Osteocyte (in vitro differentiated cells): ENCODE data around the gene MAPT. TPM values are rescaled to one million over a fixed set of nuclear protein-coding genes. Genes with fewer than 3 reads are reported as not detected.
"Not testable (repeated sequence)": the region's sequence is repeated elsewhere in the genome, so short reads cannot be mapped to it uniquely, and the experiment has no call there.

Experiments used
- DNase-seq: peaks from one replicate; pipeline ENCODE4 v3.0.0; 2021; ENCODE audit warnings: mixed read lengths; ENCODE audit not compliant: unreplicated experiment; ENCODE audit errors: extremely low spot score
- H3K27ac Mint-ChIP-seq: one replicate; pipeline ENCODE4 v1.8.0; 2021; ENCODE audit warnings: mild to moderate bottlenecking, mixed read lengths; ENCODE audit not compliant: unreplicated experiment
- H3K27me3 Mint-ChIP-seq: one replicate; pipeline ENCODE4 v1.8.0; 2021; ENCODE audit warnings: mixed read lengths; ENCODE audit not compliant: unreplicated experiment
- H3K36me3 Mint-ChIP-seq: one replicate; pipeline ENCODE4 v1.8.0; 2021; ENCODE audit warnings: mixed read lengths; ENCODE audit not compliant: unreplicated experiment
- H3K4me1 Mint-ChIP-seq: one replicate; pipeline ENCODE4 v1.8.0; 2021; ENCODE audit warnings: mixed read lengths; ENCODE audit not compliant: unreplicated experiment
- H3K4me3 Mint-ChIP-seq: one replicate; pipeline ENCODE4 v1.8.0; 2021; ENCODE audit warnings: mild to moderate bottlenecking, moderate library complexity, mixed read lengths; ENCODE audit not compliant: unreplicated experiment
- H3K9me3 Mint-ChIP-seq: one replicate; pipeline ENCODE4 v1.8.0; 2021; ENCODE audit warnings: mixed read lengths; ENCODE audit not compliant: unreplicated experiment
- total RNA-seq: library from RNA; stranded (reverse); gene quantifications from 2 replicates; pipeline ENCODE4 v1.2.1, GENCODE V29; 2021
- TF ChIP-seq, protein P1 (sequence below): fragments of 200-600 bp; sonication (generic); IDR thresholded peaks from 2 replicates; pipeline ENCODE4 v1.5.0; 2021; ENCODE audit warnings: antibody characterized with exemption, mild to moderate bottlenecking, moderate library complexity

MAPT gene
- total RNA-seq, 1 donor from 2014 or later, result 1.6 TPM

DNA sequence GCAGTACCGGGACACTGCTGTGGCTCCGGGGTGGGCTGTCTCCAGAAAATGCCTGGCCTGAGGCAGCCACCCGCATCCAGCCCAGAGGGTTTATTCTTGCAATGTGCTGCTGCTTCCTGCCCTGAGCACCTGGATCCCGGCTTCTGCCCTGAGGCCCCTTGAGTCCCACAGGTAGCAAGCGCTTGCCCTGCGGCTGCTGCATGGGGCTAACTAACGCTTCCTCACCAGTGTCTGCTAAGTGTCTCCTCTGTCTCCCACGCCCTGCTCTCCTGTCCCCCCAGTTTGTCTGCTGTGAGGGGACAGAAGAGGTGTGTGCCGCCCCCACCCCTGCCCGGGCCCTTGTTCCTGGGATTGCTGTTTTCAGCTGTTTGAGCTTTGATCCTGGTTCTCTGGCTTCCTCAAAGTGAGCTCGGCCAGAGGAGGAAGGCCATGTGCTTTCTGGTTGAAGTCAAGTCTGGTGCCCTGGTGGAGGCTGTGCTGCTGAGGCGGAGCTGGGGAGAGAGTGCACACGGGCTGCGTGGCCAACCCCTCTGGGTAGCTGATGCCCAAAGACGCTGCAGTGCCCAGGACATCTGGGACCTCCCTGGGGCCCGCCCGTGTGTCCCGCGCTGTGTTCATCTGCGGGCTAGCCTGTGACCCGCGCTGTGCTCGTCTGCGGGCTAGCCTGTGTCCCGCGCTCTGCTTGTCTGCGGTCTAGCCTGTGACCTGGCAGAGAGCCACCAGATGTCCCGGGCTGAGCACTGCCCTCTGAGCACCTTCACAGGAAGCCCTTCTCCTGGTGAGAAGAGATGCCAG is 117.6 kb downstream of the MAPT start:
- H3K27ac Mint-ChIP-seq, result no peak overlapping the region
- DNase-seq, result no peak
- H3K4me1 Mint-ChIP-seq, result peaks cover 18% of the 10 kb centered on the region
- no peaks in the 10 kb centered on the region for H3K36me3 Mint-ChIP-seq
- H3K4me3 Mint-ChIP-seq, result no peak overlapping the region
- TF ChIP-seq, protein P1, sequence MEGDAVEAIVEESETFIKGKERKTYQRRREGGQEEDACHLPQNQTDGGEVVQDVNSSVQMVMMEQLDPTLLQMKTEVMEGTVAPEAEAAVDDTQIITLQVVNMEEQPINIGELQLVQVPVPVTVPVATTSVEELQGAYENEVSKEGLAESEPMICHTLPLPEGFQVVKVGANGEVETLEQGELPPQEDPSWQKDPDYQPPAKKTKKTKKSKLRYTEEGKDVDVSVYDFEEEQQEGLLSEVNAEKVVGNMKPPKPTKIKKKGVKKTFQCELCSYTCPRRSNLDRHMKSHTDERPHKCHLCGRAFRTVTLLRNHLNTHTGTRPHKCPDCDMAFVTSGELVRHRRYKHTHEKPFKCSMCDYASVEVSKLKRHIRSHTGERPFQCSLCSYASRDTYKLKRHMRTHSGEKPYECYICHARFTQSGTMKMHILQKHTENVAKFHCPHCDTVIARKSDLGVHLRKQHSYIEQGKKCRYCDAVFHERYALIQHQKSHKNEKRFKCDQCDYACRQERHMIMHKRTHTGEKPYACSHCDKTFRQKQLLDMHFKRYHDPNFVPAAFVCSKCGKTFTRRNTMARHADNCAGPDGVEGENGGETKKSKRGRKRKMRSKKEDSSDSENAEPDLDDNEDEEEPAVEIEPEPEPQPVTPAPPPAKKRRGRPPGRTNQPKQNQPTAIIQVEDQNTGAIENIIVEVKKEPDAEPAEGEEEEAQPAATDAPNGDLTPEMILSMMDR, result no peak
- H3K27me3 Mint-ChIP-seq, result no peaks in the 10 kb centered on the region
- H3K9me3 Mint-ChIP-seq, result no peaks in the 10 kb centered on the region

DNA sequence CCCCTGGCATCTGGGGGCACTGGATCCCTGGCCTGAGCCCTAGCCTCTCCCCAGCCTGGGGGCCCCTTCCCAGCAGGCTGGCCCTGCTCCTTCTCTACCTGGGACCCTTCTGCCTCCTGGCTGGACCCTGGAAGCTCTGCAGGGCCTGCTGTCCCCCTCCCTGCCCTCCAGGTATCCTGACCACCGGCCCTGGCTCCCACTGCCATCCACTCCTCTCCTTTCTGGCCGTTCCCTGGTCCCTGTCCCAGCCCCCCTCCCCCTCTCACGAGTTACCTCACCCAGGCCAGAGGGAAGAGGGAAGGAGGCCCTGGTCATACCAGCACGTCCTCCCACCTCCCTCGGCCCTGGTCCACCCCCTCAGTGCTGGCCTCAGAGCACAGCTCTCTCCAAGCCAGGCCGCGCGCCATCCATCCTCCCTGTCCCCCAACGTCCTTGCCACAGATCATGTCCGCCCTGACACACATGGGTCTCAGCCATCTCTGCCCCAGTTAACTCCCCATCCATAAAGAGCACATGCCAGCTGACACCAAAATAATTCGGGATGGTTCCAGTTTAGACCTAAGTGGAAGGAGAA is 118.2 kb downstream of the MAPT start:
- Mint-ChIP-seq H3K9me3 (no peaks in the 10 kb centered on the region), H3K27me3 (no peaks in the 10 kb centered on the region), H3K4me1 (peaks cover 18% of the 10 kb centered on the region), H3K27ac (no peak overlapping the region), H3K36me3 (no peaks in the 10 kb centered on the region), H3K4me3 (no peak overlapping the region)
- no peak for DNase-seq
- TF ChIP-seq, protein P1, result no peak

DNA sequence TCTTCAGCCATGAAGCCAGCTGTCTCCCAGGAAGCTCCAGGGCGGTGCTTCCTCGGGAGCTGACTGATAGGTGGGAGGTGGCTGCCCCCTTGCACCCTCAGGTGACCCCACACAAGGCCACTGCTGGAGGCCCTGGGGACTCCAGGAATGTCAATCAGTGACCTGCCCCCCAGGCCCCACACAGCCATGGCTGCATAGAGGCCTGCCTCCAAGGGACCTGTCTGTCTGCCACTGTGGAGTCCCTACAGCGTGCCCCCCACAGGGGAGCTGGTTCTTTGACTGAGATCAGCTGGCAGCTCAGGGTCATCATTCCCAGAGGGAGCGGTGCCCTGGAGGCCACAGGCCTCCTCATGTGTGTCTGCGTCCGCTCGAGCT is 118.8 kb downstream of the MAPT start:
- Mint-ChIP-seq H3K9me3 (no peaks in the 10 kb centered on the region), H3K4me3 (no peak overlapping the region), H3K27me3 (no peaks in the 10 kb centered on the region), H3K4me1 (peaks cover 18% of the 10 kb centered on the region), H3K36me3 (no peaks in the 10 kb centered on the region), H3K27ac (no peak overlapping the region)
- TF ChIP-seq, protein P1, result no peak
- DNase-seq, result no peak

DNA sequence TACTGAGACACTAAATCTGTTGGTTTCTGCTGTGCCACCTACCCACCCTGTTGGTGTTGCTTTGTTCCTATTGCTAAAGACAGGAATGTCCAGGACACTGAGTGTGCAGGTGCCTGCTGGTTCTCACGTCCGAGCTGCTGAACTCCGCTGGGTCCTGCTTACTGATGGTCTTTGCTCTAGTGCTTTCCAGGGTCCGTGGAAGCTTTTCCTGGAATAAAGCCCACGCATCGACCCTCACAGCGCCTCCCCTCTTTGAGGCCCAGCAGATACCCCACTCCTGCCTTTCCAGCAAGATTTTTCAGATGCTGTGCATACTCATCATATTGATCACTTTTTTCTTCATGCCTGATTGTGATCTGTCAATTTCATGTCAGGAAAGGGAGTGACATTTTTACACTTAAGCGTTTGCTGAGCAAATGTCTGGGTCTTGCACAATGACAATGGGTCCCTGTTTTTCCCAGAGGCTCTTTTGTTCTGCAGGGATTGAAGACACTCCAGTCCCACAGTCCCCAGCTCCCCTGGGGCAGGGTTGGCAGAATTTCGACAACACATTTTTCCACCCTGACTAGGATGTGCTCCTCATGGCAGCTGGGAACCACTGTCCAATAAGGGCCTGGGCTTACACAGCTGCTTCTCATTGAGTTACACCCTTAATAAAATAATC is 119.3 kb downstream of the MAPT start:
- Mint-ChIP-seq H3K4me3 (no peak overlapping the region), H3K27me3 (no peaks in the 10 kb centered on the region), H3K4me1 (peaks cover 17% of the 10 kb centered on the region), H3K36me3 (no peaks in the 10 kb centered on the region), H3K27ac (peak overlapping the region; percentile 39), H3K9me3 (no peaks in the 10 kb centered on the region)
- TF ChIP-seq, protein P1, result no peak
- DNase-seq, result no peak

DNA sequence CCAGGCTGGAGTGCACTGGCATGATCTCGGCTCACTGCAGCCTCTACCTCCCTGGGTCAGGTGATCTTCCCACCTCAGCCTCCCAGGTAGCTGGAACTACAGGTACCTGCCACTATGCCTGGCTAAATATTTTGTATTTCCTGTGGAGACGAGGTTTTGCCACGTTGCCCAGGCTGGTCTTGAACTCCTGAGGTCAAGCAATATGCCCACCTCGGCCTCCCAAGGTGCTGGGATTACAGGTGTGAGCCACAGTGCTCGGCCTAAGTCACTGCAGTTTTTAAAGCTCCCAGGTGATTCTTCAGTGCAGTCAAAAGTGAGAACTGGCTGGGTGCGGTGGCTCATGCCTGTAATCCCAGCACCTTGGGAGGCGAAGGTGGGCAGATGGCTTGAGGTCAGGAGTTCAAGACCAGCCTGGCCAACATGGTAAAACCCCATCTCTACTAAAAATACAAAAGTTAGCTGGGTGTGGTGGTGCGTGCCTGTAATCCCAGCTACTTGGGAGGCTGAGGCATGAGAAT is 125.1 kb downstream of the MAPT start:
- not testable (repeated sequence) for H3K27me3 Mint-ChIP-seq, H3K4me3 Mint-ChIP-seq, H3K27ac Mint-ChIP-seq, H3K4me1 Mint-ChIP-seq, H3K36me3 Mint-ChIP-seq, DNase-seq, H3K9me3 Mint-ChIP-seq
